GM20431 (cell line): ENCODE data around the gene NFIA.

Experiments used
- in situ Hi-C: fragments of 300-500 bp; cut with MseI, MboI; formaldehyde crosslinking; loops from one replicate; pipeline ENCODE4 v1.15.0; 2020; ENCODE audit warnings: low sequenced_read_pairs; ENCODE audit not compliant: unreplicated experiment

NFIA gene

DNA sequence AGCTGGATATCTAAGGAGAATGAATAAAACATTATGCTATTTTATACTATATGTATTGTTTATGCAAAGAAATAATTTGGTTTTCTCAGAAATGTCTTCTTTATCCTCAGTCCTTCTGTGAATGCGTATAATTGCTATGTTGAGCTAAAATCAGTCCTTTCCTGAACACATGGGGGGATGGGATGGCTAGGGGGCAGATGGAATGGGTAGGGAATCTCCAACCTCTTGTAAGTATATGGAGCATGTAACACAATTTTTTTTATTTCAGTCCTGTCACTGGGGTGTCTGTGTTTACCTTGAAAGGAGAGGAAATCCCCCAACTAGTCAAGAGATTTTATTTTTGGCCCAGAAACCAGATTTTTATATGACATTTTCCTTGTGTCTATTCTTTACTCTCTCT, 291.8 kb downstream of the NFIA start:
- in situ Hi-C loops = no loop called here

- in situ Hi-C loops = no loop called here
Measured at GRCh38 chr1:61375082-61375880, 292.9 kb downstream of the NFIA start.

DNA sequence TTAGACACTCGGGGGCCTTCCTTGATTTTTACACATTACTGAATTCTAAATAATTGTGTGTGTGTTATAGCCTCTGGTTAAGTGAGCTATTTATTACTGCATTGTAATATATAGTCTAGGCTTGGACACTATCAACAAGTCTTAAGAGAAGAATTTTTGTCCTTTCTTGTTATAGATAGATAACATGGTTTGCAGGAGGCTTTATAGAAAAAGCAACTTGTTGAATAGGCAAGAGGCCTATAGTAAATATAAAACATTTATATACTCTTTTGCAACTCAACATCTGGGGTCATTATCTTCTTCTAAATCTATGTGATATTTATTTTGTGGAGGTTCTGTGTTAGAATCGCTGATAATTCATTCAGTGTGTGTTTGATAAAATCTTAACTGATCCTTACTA, 293.8 kb downstream of the NFIA start:
- in situ Hi-C loops = no loop called here

GRCh38 chr1:61377242-61377958, 295.0 kb downstream of the NFIA start:
- in situ Hi-C loops = no loop called here

GRCh38 chr1:61378494-61379180, 296.3 kb downstream of the NFIA start:
- in situ Hi-C loops = no loop called here

DNA sequence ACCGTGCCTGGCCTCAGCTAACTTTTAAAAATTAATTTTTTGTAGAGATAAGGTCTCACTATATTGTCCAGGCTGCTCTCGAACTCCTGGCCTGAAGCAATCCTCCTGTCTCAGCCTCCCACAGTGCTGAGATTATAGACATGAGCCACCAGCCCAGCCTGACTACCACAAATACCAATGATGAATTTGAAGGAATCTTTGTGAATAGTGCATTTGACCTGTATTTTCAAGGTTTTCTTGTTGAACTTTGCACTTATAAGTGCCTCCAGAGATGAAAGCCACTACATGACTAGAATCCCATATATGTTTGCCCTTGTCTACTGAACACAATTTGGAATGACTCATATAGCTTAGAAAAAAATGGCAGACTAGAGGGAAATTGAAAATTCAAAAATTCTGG, 297.3 kb downstream of the NFIA start:
- in situ Hi-C loops = no loop called here

- in situ Hi-C loops = no loop called here
Measured at GRCh38 chr1:61380561-61380960, 298.2 kb downstream of the NFIA start.

- in situ Hi-C loops = no loop called here
Measured at GRCh38 chr1:61386323-61386722, 304.0 kb downstream of the NFIA start.

DNA sequence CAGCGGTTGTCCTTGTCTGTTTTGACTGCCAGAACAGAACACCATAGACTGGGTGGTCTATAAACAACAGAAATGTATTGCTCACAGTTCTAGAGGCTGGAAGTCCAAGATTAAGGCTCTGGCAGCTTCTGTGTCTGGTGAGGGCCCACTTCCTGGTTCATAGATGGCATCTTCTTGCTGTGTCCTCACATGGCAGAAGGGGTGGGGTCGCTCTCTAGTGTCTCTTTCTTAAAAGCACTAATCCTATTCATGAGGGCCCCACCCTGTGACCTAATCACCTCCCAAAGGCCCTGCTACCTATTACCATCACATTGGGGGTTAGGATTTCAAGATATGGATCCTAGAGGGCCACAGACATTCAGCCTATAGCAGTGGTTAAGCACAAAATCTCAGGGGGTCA, 304.4 kb downstream of the NFIA start:
- in situ Hi-C loops = no loop called here

DNA sequence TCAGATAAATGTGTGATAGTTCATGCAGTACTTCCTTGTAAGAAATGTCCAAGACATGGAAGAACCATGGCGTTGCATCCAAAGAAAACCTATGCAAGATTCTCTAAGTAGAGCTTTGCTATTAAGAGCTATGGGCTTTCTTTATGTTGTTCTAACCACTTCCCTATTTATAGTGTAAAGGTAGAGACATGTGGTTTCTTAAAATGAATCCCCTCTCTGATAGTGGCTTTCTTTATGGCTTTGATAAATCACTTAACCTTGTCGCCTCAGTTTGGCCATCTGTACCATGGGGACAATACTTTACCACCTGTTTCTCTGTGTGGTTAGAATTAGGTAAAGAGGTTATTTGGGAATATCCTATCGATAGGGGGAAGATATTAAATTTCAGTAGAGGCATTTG, 305.5 kb downstream of the NFIA start:
- in situ Hi-C loops = no loop called here

DNA sequence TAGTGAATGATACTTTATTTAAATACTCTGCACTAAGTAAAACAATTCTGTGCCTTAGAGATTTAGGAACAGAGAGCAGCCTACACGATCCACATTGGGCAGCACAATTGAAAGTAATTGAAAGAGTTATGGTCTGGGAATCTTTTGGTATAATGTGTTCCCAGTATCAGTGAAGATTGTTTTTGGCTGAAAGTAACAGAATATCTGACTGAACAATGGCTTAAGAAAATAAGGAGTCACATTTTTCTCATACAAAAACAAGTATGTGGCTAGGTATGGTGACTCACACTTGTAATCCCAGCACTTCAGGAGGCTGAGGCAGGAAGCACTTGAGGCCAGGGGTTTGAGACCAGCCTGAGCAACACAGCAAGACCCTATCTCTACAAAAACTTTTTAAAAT, 306.2 kb downstream of the NFIA start:
- in situ Hi-C loops = no loop called here

- in situ Hi-C loops = no loop called here
Measured at GRCh38 chr1:61389194-61389925, 307.0 kb downstream of the NFIA start.

- in situ Hi-C loops = no loop called here
Measured at GRCh38 chr1:61389926-61390845, 307.8 kb downstream of the NFIA start.

DNA sequence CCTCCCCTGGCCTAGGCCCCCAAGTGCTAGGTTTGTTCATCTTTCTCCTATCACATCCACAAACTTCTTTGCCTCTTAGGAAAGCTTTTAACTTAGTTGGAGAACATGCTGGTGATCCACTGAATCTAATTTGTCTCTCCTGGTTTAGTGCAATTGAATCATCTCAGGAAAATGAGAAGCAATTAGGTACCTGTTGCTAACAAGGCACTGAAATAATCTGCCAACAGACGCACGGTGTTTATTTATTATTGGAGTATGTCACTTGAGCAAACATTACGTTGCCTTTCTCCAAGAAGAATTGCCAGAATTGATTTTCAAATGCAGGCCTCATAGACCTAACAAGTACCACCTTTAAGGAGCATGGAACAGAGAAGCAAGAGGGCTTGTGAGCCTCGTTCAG, 309.4 kb downstream of the NFIA start:
- in situ Hi-C loops = no loop called here

DNA sequence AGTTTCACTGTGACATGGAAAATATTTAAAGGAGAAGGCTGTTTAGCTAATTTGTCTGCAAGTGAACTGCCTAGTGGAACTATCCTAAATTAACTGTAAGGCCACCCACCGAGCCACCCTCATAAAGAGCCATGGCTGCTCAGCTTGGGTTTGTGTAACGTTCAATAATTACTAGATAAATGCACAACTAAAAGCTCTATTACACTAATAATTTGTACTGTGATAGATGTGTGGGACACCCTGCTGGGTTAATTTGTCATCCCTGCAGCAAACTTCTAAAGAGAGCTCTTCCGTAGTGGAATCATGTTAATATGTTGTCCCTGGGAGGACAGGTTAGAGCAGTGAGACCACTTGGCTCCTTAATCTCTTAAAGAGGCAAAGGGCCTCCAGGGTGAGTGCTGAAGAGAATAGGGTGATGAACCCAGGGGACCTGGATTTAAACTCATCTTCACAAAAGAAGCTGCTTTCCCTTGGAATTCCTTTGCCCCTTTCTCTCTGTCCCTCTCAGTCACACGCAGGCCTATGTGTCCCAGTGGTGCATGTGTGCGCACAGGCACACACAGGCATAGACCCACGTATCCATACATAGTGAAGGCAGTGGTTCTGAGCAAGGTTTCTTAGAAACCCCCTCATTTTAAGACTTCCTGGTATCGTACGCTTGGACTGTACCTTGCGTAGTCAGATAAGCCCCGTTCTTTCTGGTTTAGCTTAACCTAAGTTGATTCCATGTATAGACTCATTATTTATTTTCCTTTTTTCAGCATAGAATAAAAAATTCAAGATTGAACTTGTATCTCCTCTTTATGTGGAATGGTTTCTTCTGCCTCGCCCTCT, 310.3 kb downstream of the NFIA start:
- in situ Hi-C loops = no loop called here

DNA sequence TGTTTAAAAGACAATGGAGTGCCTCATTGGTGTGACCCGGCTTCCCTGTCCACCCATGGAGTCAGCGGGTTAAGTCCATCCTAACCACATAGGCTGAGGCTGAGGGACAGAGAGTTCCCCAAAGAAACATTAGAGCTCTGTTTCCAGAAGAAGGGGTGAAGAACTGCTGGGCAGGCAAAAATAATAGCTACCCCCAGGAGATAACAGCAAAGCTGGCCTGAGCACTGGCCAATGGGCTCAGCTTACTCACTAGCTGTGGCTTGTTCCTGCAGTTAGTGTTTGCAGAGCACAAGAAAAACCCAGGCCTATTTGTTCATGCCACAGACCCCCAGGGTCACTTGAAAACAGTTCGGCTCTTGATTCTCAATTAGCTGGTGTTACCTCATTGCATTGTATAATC, 311.2 kb downstream of the NFIA start:
- in situ Hi-C loops = no loop called here

GRCh38 chr1:61395146-61395800, 312.9 kb downstream of the NFIA start:
- in situ Hi-C loops = no loop called here

DNA sequence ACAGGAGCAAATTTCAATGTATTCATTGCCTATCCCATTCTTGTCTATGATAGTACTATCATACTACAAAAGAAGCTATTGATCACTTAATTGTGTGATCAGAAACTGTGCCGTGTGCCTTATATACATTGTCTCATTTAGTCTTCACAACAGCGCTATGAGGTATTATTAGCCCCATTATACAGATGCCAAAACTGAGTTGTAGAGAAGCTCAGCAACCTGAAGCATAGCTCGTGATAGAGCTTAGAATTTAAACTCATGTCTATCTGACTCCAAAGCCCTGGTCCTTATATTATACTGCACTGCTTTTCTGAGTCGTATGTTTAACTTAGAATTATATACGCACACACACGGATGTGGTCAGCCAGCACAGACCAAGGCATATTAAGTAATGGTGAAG, 315.1 kb downstream of the NFIA start:
- in situ Hi-C loops = no loop called here
